GM20000 (cell line): ENCODE data around the gene TAAR6.

Experiments
- DNase-seq: peaks from one replicate; pipeline ENCODE4 v3.0.0; 2012; ENCODE audit warnings: low spot score
- TF ChIP-seq, protein P1 (sequence below): IDR thresholded peaks from 2 replicates; pipeline ENCODE4 v1.5.1; 2012; ENCODE audit warnings: mild to moderate bottlenecking, control low read depth; ENCODE audit errors: extremely low read depth, missing control alignments

Gene TAAR6

DNA sequence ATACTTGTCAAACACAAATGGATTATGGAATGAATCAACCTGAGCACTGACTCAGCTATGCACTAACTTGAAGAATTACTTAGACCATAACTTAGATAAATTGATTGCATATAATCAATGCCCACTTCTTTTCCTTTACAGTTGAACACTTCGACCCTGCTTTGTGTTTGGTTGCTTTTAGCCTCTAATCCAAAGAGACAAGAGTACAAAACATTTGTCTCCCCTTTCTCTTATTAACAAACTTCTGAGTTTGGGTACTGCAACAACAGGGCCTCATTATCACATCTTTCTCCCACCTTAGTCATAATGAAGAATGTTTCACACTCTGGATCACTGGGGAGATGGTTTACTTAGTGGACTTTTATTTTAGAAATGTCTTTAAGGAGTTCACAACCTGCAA, 2.6 kb upstream of the TAAR6 start:
- no peak for DNase-seq
- TF ChIP-seq, protein P1, sequence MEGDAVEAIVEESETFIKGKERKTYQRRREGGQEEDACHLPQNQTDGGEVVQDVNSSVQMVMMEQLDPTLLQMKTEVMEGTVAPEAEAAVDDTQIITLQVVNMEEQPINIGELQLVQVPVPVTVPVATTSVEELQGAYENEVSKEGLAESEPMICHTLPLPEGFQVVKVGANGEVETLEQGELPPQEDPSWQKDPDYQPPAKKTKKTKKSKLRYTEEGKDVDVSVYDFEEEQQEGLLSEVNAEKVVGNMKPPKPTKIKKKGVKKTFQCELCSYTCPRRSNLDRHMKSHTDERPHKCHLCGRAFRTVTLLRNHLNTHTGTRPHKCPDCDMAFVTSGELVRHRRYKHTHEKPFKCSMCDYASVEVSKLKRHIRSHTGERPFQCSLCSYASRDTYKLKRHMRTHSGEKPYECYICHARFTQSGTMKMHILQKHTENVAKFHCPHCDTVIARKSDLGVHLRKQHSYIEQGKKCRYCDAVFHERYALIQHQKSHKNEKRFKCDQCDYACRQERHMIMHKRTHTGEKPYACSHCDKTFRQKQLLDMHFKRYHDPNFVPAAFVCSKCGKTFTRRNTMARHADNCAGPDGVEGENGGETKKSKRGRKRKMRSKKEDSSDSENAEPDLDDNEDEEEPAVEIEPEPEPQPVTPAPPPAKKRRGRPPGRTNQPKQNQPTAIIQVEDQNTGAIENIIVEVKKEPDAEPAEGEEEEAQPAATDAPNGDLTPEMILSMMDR = no peak

DNA sequence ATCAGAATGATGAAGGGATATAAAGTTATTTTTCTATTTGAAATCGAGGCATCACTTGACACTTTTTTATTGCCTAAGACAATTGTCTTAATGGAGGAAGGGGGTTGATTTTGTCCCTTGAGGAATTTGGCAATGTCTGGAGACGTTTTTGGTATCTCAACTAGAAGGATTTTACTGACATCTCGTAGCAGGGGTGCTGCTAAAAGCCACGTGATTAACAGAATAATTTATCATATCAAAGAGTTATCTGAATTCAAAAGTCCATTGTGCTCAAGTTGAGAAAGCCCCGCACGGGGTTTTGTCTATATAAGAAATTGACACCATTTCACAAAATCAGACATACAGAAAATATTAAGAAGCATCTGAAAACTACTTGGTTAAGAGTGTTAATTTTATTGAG, 1.5 kb upstream of the TAAR6 start:
- DNase-seq = no peak
- TF ChIP-seq, protein P1 = no peak

DNA sequence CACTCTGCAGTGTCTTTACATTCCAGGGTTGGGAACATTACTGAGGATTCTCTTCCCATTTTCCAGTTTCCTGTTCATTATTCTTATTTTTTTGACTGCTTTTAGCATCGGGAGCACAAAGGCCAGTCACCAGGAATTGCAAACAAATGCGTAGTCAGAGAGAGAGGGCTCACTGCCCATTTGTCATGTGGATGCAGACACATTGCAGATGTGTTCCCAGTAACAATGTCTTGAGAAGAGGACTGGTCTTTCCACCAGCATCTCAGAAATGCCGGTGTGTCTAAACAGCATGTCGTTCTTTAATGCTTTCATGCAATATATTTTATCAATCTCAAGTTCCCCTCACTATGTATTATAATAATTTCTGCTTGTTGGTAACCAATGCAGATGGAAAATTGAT, 952 bp upstream of the TAAR6 start:
- TF ChIP-seq, protein P1 = no peak
- DNase-seq = no peak

DNA sequence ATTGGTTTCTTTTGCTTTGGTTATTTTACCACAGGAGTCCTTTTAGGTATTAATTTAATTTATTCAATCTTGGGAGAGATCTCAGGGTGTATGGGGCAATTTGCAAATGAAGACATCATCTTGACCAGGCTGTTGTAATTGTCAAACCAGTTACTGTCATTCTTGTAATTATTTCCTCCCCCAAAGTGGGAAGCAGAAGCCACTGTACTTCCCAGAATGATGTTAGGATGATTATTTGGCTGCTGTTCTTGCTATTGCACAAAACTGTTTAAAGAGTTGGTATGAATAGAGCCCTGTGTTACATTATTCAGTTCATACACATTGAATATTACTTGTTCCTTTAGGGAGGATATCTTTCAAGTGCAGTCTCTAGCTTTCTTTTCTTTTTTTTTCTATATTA, 1.7 kb downstream of the TAAR6 start:
- TF ChIP-seq, protein P1 = no peak
- DNase-seq = no peak

DNA sequence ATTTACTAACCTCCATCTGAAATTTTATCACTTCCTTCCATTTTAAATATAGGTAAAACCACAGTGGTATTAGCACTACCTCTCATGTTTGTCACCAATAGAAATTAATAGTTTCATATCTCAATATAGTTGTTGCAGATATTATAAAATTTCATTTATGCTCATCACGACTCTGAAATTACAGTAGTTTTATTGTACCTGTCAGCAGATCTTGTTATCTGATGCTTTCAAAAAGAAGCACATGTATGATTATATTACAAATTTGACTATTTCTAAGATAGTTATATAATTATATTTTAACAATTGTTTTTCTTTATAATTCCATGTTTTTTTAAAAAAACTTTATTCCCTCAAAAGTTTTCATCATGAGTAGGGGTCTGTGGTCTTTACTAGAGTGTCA, 14.6 kb downstream of the TAAR6 start:
- TF ChIP-seq, protein P1 = no peak
- DNase-seq = no peak

DNA sequence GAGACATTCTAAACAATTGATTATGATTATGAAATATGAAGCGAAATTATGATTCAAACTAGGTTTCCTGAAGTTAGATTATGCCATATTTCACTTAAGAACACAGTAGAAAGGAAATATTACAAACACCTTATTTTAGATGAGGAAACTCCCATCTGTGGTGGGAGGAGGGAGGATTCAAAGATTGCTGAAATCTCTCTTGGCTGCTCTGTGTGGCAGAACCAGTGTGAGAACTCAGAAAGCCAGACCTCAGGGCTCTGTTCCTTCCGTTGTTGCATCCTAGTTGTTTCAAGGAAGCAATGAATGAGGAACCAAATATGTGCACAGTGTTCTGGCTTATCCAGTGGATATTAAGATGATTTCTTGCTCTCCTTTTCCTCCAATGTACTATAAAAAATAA, 17.3 kb downstream of the TAAR6 start:
- TF ChIP-seq, protein P1 = no peak
- DNase-seq = no peak

DNA sequence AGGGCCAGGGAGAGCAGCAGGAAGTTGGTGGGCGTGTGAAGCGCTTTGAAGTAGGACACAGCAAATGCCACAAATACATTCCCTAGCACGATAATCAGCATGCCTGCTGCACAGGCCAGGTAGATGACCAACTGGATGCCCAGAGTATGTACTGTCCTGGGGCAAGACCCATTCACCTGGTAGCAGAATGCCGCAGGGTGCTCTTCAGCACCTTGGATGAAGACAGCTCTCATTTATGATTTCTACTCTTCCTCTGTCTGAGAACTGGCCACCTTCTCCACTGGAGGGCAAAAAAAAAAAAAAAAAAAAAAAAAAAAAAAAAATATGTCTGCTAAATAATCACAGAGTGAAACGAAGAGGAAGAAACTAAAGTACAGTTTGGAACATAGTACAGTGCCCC, 19.3 kb downstream of the TAAR6 start, which contains the start of gene TAAR5:
Gene TAAR5, minus strand, starts transcription at position 288 of the 400 bp plus-strand sequence. Its CDS starts 55 bp downstream, at position 233.
- no peak for DNase-seq
- TF ChIP-seq, protein P1 = no peak

DNA sequence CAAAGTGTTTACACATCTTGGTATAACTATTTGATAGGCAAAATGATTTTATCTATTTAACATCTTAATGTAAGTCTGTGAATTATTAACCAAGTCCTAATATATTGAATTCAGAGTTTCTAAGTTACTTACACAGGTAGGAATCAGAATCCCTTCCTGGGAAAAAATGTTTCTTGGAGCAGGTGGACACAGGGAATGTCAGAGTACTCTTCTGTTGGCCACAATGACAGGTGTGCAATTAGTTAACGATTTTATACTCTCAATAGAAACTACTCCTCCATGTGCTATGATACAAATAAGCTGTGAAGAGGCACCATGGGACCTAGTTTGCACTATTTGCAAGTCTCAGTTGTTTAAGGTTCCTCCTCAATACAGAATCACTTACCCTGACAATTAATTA, 20.2 kb downstream of the TAAR6 start:
- TF ChIP-seq, protein P1 = no peak
- DNase-seq = no peak
